Transverse colon (tissue), 3 donors: ENCODE measurements around the gene MGAT5B.

ENCODE experiments used
- CTCF ChIP-seq, 5 experiments: fragments of 200-600 bp in 3 of 5; fragments of 450-650 bp in 2 of 5; sonication (generic) in 3 of 5; IDR thresholded peaks; 1 replicate in 2 of 5; 2 replicates in 3 of 5; pipeline ENCODE4 v1.5.1; 2016 to 2017; ENCODE audit warnings: antibody characterized with exemption in 5 of 5, inconsistent platforms in 3 of 5, mild to moderate bottlenecking in 2 of 5, moderate library complexity in 1 of 5
- POLR2A ChIP-seq: fragments of 450-650 bp; IDR thresholded peaks from one replicate; pipeline ENCODE4 v1.6.1; 2016; ENCODE audit warnings: antibody characterized with exemption, mild to moderate bottlenecking, moderate library complexity

- no peak for TF ChIP-seq CTCF (IDR thresholded peaks at IDR 0.05)
- no peak for TF ChIP-seq POLR2A
Observed at GRCh38 chr17:76915840-76916510, 47.8 kb downstream of the MGAT5B start.
